Dedifferentiated amniotic fluid mesenchymal stem cell (primary cell): Measurements from ENCODE around the gene TTC23.

Experiments
- DNase-seq: peaks from one replicate; pipeline ENCODE4 v3.0.0-alpha.2; 2016; ENCODE audit errors: extremely low spot score

The TTC23 gene

GRCh38 chr15:99249270-99249841 is at the start of gene TTC23:
TTC23 (minus strand) TSS chr15:99249581; CDS start chr15:99228712, 20,869 bp downstream.
- DNase-seq, result peak; percentile 90

- no peak for DNase-seq
These were observed 47.0 kb upstream of the TTC23 start for GRCh38 chr15:99296386-99296785.

GRCh38 chr15:99295840-99296239 is 46.5 kb upstream of the TTC23 start:
- DNase-seq, result no peak

GRCh38 chr15:99291643-99292042 is 42.3 kb upstream of the TTC23 start:
- DNase-seq, result no peak

- DNase-seq, result no peak
These were observed 34.3 kb upstream of the TTC23 start for GRCh38 chr15:99283717-99284116.

GRCh38 chr15:99282586-99282985 is 33.2 kb upstream of the TTC23 start:
- DNase-seq, result no peak

- no peak for DNase-seq
These were observed 32.7 kb upstream of the TTC23 start for GRCh38 chr15:99282121-99282520.

- DNase-seq, result no peak
These were observed 30.4 kb upstream of the TTC23 start for GRCh38 chr15:99279827-99280226.

- no peak for DNase-seq
These were observed 29.9 kb upstream of the TTC23 start for GRCh38 chr15:99279290-99279689.

- DNase-seq, result no peak
These were observed 26.2 kb upstream of the TTC23 start for GRCh38 chr15:99275525-99276128.

- DNase-seq, result no peak
These were observed 25.7 kb upstream of the TTC23 start for GRCh38 chr15:99275061-99275460.

- no peak for DNase-seq
These were observed 24.4 kb upstream of the TTC23 start for GRCh38 chr15:99273801-99274200.

- DNase-seq, result no peak
These were observed 19.1 kb upstream of the TTC23 start for GRCh38 chr15:99268431-99268830.

- DNase-seq, result no peak
These were observed 18.6 kb upstream of the TTC23 start for GRCh38 chr15:99267957-99268356.

- no peak for DNase-seq
These were observed 16.2 kb upstream of the TTC23 start for GRCh38 chr15:99265541-99266070.

- no peak for DNase-seq
These were observed 14.7 kb upstream of the TTC23 start for GRCh38 chr15:99264125-99264524.

- no peak for DNase-seq
These were observed 7.8 kb upstream of the TTC23 start for GRCh38 chr15:99257107-99257750.

GRCh38 chr15:99253381-99254090 is 4.2 kb upstream of the TTC23 start:
- no peak for DNase-seq

GRCh38 chr15:99252326-99252725 is 2.9 kb upstream of the TTC23 start:
- no peak for DNase-seq

- DNase-seq, result peak; percentile 99
These were observed 1.8 kb upstream of the TTC23 start, which contains the start of gene LRRC28 for GRCh38 chr15:99250857-99251841. LRRC28 (plus strand) TSS chr15:99251481; CDS start chr15:99255958, 4,477 bp downstream.

- peak; percentile 15 for DNase-seq
These were observed 1.1 kb upstream of the TTC23 start for GRCh38 chr15:99250494-99250856.
